ENCODE data around the gene PARD3.
"Not testable (repeated sequence)": the region's sequence is repeated elsewhere in the genome, so short reads cannot be mapped to it uniquely, and the experiment has no call there.

Gene PARD3

GRCh38 chr10:34444223-34445183, 370.6 kb downstream of the PARD3 start:
- in situ Hi-C loops (cut with HindIII; ENCODE audit: low sequenced_read_pairs): no loop called here

GRCh38 chr10:34439386-34439785, 375.7 kb downstream of the PARD3 start:
- in situ Hi-C loops (cut with HindIII; ENCODE audit: low sequenced_read_pairs): not testable (repeated sequence)

- in situ Hi-C loops (cut with HindIII; ENCODE audit: low sequenced_read_pairs): no loop called here
Observed at GRCh38 chr10:34438741-34439140, 376.4 kb downstream of the PARD3 start.

- in situ Hi-C loops (cut with HindIII; ENCODE audit: low sequenced_read_pairs): no loop called here
Observed at GRCh38 chr10:34437906-34438305, 377.2 kb downstream of the PARD3 start.

GRCh38 chr10:34434119-34434594, 380.9 kb downstream of the PARD3 start:
- in situ Hi-C loops (cut with HindIII; ENCODE audit: low sequenced_read_pairs): loop anchor here (5.0 kb wide), 1 partner anchor 102 kb away; no protein-coding TSS in a partner anchor

- in situ Hi-C loops (cut with HindIII; ENCODE audit: low sequenced_read_pairs): loop anchor here (5.0 kb wide), 1 partner anchor 101 kb away; no protein-coding TSS in a partner anchor
Observed at GRCh38 chr10:34433241-34434076, 381.6 kb downstream of the PARD3 start.

GRCh38 chr10:34432589-34432988, 382.5 kb downstream of the PARD3 start:
- in situ Hi-C loops (cut with HindIII; ENCODE audit: low sequenced_read_pairs): loop anchor here (5.0 kb wide), 1 partner anchor 100 kb away; no protein-coding TSS in a partner anchor

GRCh38 chr10:34430685-34431084, 384.4 kb downstream of the PARD3 start:
- in situ Hi-C loops (cut with HindIII; ENCODE audit: low sequenced_read_pairs): loop anchor here (5.0 kb wide), 1 partner anchor 98 kb away; no protein-coding TSS in a partner anchor

- in situ Hi-C loops (cut with HindIII; ENCODE audit: low sequenced_read_pairs): no loop called here
Observed at GRCh38 chr10:34428501-34428900, 386.6 kb downstream of the PARD3 start.

GRCh38 chr10:34427911-34428216, 387.2 kb downstream of the PARD3 start:
- in situ Hi-C loops (cut with HindIII; ENCODE audit: low sequenced_read_pairs): no loop called here

GRCh38 chr10:34427158-34427910, 387.8 kb downstream of the PARD3 start:
- in situ Hi-C loops (cut with HindIII; ENCODE audit: low sequenced_read_pairs): not testable (repeated sequence)

- in situ Hi-C loops (cut with HindIII; ENCODE audit: low sequenced_read_pairs): not testable (repeated sequence)
Observed at GRCh38 chr10:34426538-34427157, 388.4 kb downstream of the PARD3 start.

- in situ Hi-C loops (cut with HindIII; ENCODE audit: low sequenced_read_pairs): no loop called here
Observed at GRCh38 chr10:34426041-34426440, 389.1 kb downstream of the PARD3 start.

- in situ Hi-C loops (cut with HindIII; ENCODE audit: low sequenced_read_pairs): no loop called here
Observed at GRCh38 chr10:34423673-34424625, 391.1 kb downstream of the PARD3 start.

- in situ Hi-C loops (cut with HindIII; ENCODE audit: low sequenced_read_pairs): no loop called here
Observed at GRCh38 chr10:34420795-34421194, 394.3 kb downstream of the PARD3 start.

- in situ Hi-C loops (cut with HindIII; ENCODE audit: low sequenced_read_pairs): no loop called here
Observed at GRCh38 chr10:34420273-34420672, 394.8 kb downstream of the PARD3 start.

- in situ Hi-C loops (cut with HindIII; ENCODE audit: low sequenced_read_pairs): no loop called here
Observed at GRCh38 chr10:34415039-34415438, 400.1 kb downstream of the PARD3 start.

GRCh38 chr10:34413756-34414587, 401.1 kb downstream of the PARD3 start:
- in situ Hi-C loops (cut with HindIII; ENCODE audit: low sequenced_read_pairs): no loop called here

All from endothelial cell of hepatic sinusoid (primary cell).